Vagina (tissue), 2 donors: ENCODE measurements around the gene FIGNL1.

Experiments
- CTCF ChIP-seq, 3 experiments: fragments of 450-650 bp in 2 of 3; fragments of 200-600 bp in 1 of 3; sonication (generic) in 1 of 3; IDR thresholded peaks; one replicate each; pipeline ENCODE4 v1.5.1; 2017 to 2019; ENCODE audit warnings: antibody characterized with exemption in 3 of 3, mild to moderate bottlenecking in 2 of 3, moderate library complexity in 2 of 3
- POLR2A ChIP-seq, 2 donors: fragments of 450-650 bp; IDR thresholded peaks; one replicate each; pipeline ENCODE4 v1.6.1; 2017; ENCODE audit warnings: antibody characterized with exemption in 2 of 2, mild to moderate bottlenecking in 2 of 2, moderate library complexity in 2 of 2

GRCh38 chr7:50423860-50424259 lies 26.3 kb downstream of the FIGNL1 start:
- TF ChIP-seq CTCF (IDR thresholded peaks at IDR 0.05) (no peak), POLR2A (IDR thresholded peaks at IDR 0.05) (no peak)
